ENCODE results near the gene BBX. TPM values are rescaled to one million over a fixed set of nuclear protein-coding genes. Genes with fewer than 3 reads are reported as not detected.

Gene BBX
- total RNA-seq, 1 donor from 2014 or later: 77.5 TPM

DNA sequence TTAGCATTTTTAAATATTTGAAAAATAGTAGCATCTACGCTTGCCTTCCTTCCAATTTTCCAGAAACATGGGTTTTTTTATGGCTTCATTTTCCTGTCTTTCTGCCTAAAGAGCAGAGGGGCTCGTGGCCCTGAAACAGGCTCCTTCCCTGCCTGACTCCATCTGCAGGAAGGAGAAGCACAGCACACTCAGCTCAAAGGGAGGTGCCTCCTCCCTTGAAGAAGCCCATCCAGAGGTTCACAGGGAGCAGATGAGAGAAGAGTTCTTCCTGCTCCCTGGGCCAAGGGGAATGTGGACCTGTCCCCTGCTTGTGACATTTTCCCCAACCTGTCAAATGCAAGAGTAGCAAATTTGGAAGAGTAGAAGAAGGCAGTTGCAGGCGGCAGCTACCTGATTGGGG, 55.8 kb downstream of the BBX start:
- DNase-seq: no peak
- Mint-ChIP-seq H3K9me3 (no peaks in the 10 kb centered on the region), H3K27me3 (no peaks in the 10 kb centered on the region), H3K4me1 (peaks cover 20% of the 10 kb centered on the region), H3K36me3 (ENCODE audit: low read depth) (peaks cover 19% of the 10 kb centered on the region), H3K27ac (peak overlapping the region; percentile 26), H3K4me3 (no peak overlapping the region)
- CTCF ChIA-PET: interaction anchor here (1.0 kb wide), 1 partner anchor 22 kb away, joined by 5 read pairs; no protein-coding TSS in a partner anchor
- POLR2A ChIA-PET: no interaction called here
- intact Hi-C loops (cut with micrococcal nuclease): loop anchor here (10.0 kb wide), 1 partner anchor 896 kb away; no protein-coding TSS in a partner anchor
- ATAC-seq (ENCODE audit: low read depth): no peak
- TF ChIP-seq CTCF (IDR thresholded peaks at IDR 0.05): no peak

GRCh38 chr3:107579371-107579770, 56.6 kb downstream of the BBX start:
- Mint-ChIP-seq H3K4me1 (peaks cover 20% of the 10 kb centered on the region), H3K27ac (no peak overlapping the region), H3K36me3 (ENCODE audit: low read depth) (peaks cover 19% of the 10 kb centered on the region), H3K9me3 (no peaks in the 10 kb centered on the region), H3K27me3 (no peaks in the 10 kb centered on the region), H3K4me3 (no peak overlapping the region)
- TF ChIP-seq CTCF (IDR thresholded peaks at IDR 0.05): no peak
- no peak for DNase-seq
- ChIA-PET POLR2A (no interaction called here), CTCF (no interaction called here)
- intact Hi-C loops (cut with micrococcal nuclease): loop anchor here (10.0 kb wide), 1 partner anchor 895 kb away; no protein-coding TSS in a partner anchor
- ATAC-seq (ENCODE audit: low read depth): no peak

DNA sequence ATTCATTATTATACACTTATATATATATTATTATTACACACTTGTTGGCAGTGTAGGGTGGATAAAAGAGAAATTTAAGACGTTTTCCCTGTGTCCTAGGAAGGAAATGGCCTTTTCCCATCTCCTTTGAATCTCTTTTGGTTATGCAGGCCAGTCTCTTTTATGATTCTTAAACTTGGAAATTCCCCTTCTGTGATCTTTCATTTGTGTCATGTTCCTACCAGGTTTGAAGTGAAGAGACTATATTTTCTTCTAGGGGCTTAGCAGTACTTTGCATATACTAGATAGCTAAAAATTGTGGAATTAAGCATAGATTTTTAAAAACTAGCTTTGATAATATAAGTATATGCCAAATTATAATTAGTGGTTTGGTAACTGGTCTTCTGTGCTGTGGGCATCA, 58.5 kb downstream of the BBX start:
- Mint-ChIP-seq H3K27ac (no peak overlapping the region), H3K9me3 (no peaks in the 10 kb centered on the region), H3K27me3 (no peaks in the 10 kb centered on the region), H3K4me3 (no peak overlapping the region), H3K36me3 (ENCODE audit: low read depth) (peaks cover 23% of the 10 kb centered on the region), H3K4me1 (peaks cover 20% of the 10 kb centered on the region)
- DNase-seq: no peak
- no peak for ATAC-seq (ENCODE audit: low read depth)
- ChIA-PET CTCF (interaction anchor here (0.6 kb wide), 1 partner anchor 79 kb away, joined by 3 read pairs; no protein-coding TSS in a partner anchor), POLR2A (no interaction called here)
- intact Hi-C loops (cut with micrococcal nuclease): no loop called here
- no peak for TF ChIP-seq CTCF (IDR thresholded peaks at IDR 0.05)

DNA sequence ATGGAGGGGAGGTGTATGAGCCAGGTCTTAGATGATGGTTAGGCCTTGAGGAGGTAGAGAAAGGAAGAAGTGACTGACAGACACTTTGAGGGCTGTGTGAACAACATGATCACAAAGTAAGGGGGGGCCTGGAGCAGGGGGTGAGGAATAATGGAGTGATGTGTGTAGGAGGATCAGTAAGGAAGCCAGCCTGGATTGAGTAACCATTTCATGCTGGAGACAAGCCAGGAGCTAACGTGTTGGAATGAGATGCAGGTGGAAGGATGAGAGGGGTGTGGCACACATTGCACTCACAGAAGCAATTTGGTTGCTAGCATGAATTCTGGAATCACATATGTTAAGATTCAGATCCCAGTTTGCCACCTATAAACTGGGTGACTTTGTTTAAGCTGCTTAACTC, 65.5 kb downstream of the BBX start:
- no peak for TF ChIP-seq CTCF (IDR thresholded peaks at IDR 0.05)
- intact Hi-C loops (cut with micrococcal nuclease): no loop called here
- ChIA-PET CTCF (interaction anchor here (1.3 kb wide), 1 partner anchor 14 kb away, joined by 3 read pairs; no protein-coding TSS in a partner anchor), POLR2A (no interaction called here)
- Mint-ChIP-seq H3K27ac (peak overlapping the region; percentile 51), H3K4me1 (peaks cover 18% of the 10 kb centered on the region), H3K4me3 (no peak overlapping the region), H3K36me3 (ENCODE audit: low read depth) (peaks cover 17% of the 10 kb centered on the region), H3K9me3 (no peaks in the 10 kb centered on the region), H3K27me3 (no peaks in the 10 kb centered on the region)
- DNase-seq (no peak), ATAC-seq (ENCODE audit: low read depth) (no peak)

DNA sequence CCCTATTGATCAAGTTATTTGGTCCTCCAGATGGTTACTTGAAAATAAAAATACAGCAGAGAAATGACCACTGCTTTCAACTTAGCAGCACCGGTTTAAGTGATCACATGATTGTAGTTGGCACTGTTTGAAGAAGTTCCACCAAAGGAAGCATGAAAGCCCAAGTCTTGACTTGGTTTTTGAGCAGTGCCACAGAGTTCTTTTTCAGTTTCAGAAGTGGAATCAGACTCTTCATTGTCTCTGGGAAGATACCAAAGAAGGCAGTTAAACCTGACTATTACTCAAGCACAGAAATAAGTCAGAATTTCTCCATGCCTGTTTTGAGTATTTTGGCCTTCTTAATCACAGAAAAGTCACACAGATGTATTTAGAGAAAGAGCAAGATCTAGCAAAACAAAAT, 66.7 kb downstream of the BBX start:
- DNase-seq (no peak), ATAC-seq (ENCODE audit: low read depth) (no peak)
- no peaks in the 10 kb centered on the region for H3K9me3 Mint-ChIP-seq
- TF ChIP-seq CTCF (IDR thresholded peaks at IDR 0.05): no peak
- peaks cover 20% of the 10 kb centered on the region for H3K4me1 Mint-ChIP-seq
- ChIA-PET CTCF (no interaction called here), POLR2A (no interaction called here)
- H3K27ac Mint-ChIP-seq: no peak overlapping the region
- no peaks in the 10 kb centered on the region for H3K27me3 Mint-ChIP-seq
- intact Hi-C loops (cut with micrococcal nuclease): no loop called here
- H3K4me3 Mint-ChIP-seq: no peak overlapping the region
- H3K36me3 Mint-ChIP-seq (ENCODE audit: low read depth): peaks cover 17% of the 10 kb centered on the region

Measured in activated B cell treated with CpG ODN at 0.5 μM for 24 hours (primary cell).